Gastroesophageal sphincter (tissue), 4 donors: Measurements from ENCODE around the gene TMEM131L. TPM values are rescaled to one million over a fixed set of nuclear protein-coding genes. Genes with fewer than 3 reads are reported as not detected.

Source experiments
- ATAC-seq: fragments of 150-250 bp; one replicate; pipeline ENCODE4 v1.9.1; 2016; ENCODE audit warnings: mild to moderate bottlenecking, moderate library complexity
- H3K27ac ChIP-seq, 4 donors: fragments of 200-600 bp; sonication (generic) in 3 of 4; 1 replicate in 3 of 4; 2 replicates in 1 of 4; pipeline ENCODE4 v1.5.1; 2016 to 2019
- H3K27me3 ChIP-seq: fragments of 200-600 bp; sonication (generic); one replicate; pipeline ENCODE4 v1.5.1; 2019
- H3K36me3 ChIP-seq, 2 donors: fragments of 200-600 bp; sonication (generic); one replicate each; pipeline ENCODE4 v1.5.1; 2019; ENCODE audit warnings: control low read depth in 1 of 2
- H3K4me1 ChIP-seq, 3 donors: fragments of 200-600 bp; sonication (generic); 1 replicate in 2 of 3; 2 replicates in 1 of 3; pipeline ENCODE4 v1.5.1; 2016 to 2019; ENCODE audit warnings: control low read depth in 2 of 3
- H3K4me3 ChIP-seq, 2 donors: fragments of 200-600 bp; sonication (generic); one replicate each; pipeline ENCODE4 v1.5.1; 2019; ENCODE audit warnings: mild to moderate bottlenecking in 1 of 2, moderate library complexity in 1 of 2
- H3K9me3 ChIP-seq, 3 donors: fragments of 200-600 bp; sonication (generic); one replicate each; pipeline ENCODE4 v1.5.1; 2017 to 2019; ENCODE audit warnings: control low read depth in 2 of 3
- CTCF ChIP-seq, 4 experiments: fragments of 200-600 bp in 2 of 4; fragments of 450-650 bp in 2 of 4; sonication (generic) in 1 of 4; IDR thresholded peaks; one replicate each; pipeline ENCODE4 v1.5.1; 2017 to 2019; ENCODE audit warnings: antibody characterized with exemption in 4 of 4, mild to moderate bottlenecking in 2 of 4, moderate library complexity in 2 of 4
- EP300 ChIP-seq: sonication (generic); formaldehyde crosslinking; IDR thresholded peaks from one replicate; pipeline ENCODE4 v1.6.1; 2017; ENCODE audit warnings: antibody characterized with exemption, mild to moderate bottlenecking
- POLR2A ChIP-seq, 2 donors: fragments of 450-650 bp; IDR thresholded peaks; one replicate each; pipeline ENCODE4 v1.6.1; 2017; ENCODE audit warnings: antibody characterized with exemption in 2 of 2, mild to moderate bottlenecking in 2 of 2, moderate library complexity in 1 of 2
- POLR2AphosphoS5 ChIP-seq: sonication (generic); formaldehyde crosslinking; IDR thresholded peaks from one replicate; pipeline ENCODE4 v1.6.1; 2017; ENCODE audit warnings: antibody characterized with exemption
- WGBS, 2 donors: methylation state at CpG; one replicate each; pipeline ENCODE4 v1.1.5; 2018; ENCODE audit warnings: low coverage in 1 of 2; 5-methylcytosine and 5-hydroxymethylcytosine counted together
- total RNA-seq, 4 donors: library from RNA; depleted of rRNA; stranded (reverse); fragments of >200 nt; gene quantifications; one replicate each; pipeline ENCODE4 v1.1.0, GENCODE V29; 2016

TMEM131L gene
- total RNA-seq, 4 donors from 2014 or later, result 14.2 to 24.0 (median 18.4) TPM

GRCh38 chr4:153524682-153525081 is 58.5 kb downstream of the TMEM131L start:
- Histone ChIP-seq H3K4me3 (no peak overlapping the region), H3K4me1 (peaks cover 0 to 47% (median 9%) of the 10 kb centered on the region in 3 donors), H3K27me3 (no peaks in the 10 kb centered on the region), H3K27ac (peak overlapping the region in 2 of 4 donors; percentile 54 to 60), H3K36me3 (no peaks in the 10 kb centered on the region), H3K9me3 (no peaks in the 10 kb centered on the region)
- no peak for ATAC-seq
- 86 to 100% methylated on average over 2 to 4 of the region's 4 CpGs for WGBS, 2 donors
- TF ChIP-seq POLR2AphosphoS5 (no peak), CTCF (IDR thresholded peaks at IDR 0.05) (no peak), POLR2A (IDR thresholded peaks at IDR 0.05) (no peak), EP300 (no peak)

- WGBS, 2 donors, result 92 to 93% methylated on average over 3 to 9 of the region's 11 CpGs
- H3K27me3 ChIP-seq, result no peaks in the 10 kb centered on the region
- no peak overlapping the region for H3K4me3 ChIP-seq
- no peaks in the 10 kb centered on the region for H3K9me3 ChIP-seq
- H3K27ac ChIP-seq, result no peak overlapping the region
- no peaks in the 10 kb centered on the region for H3K36me3 ChIP-seq
- peaks cover 10 to 69% (median 19%) of the 10 kb centered on the region in 3 donors for H3K4me1 ChIP-seq
- TF ChIP-seq CTCF (IDR thresholded peaks at IDR 0.05) (no peak), EP300 (no peak), POLR2A (IDR thresholded peaks at IDR 0.05) (no peak), POLR2AphosphoS5 (no peak)
- ATAC-seq, result no peak
Measured at GRCh38 chr4:153527690-153528089, 61.5 kb downstream of the TMEM131L start.

GRCh38 chr4:153528705-153529485 is 62.7 kb downstream of the TMEM131L start:
- Histone ChIP-seq H3K4me1 (peaks cover 10 to 67% (median 19%) of the 10 kb centered on the region in 3 donors), H3K27me3 (no peaks in the 10 kb centered on the region), H3K9me3 (no peaks in the 10 kb centered on the region), H3K4me3 (no peak overlapping the region), H3K27ac (no peak overlapping the region), H3K36me3 (no peaks in the 10 kb centered on the region)
- TF ChIP-seq POLR2A (IDR thresholded peaks at IDR 0.05), result no peak
- no peak for TF ChIP-seq CTCF (IDR thresholded peaks at IDR 0.05)
- no peak for ATAC-seq
- WGBS, 2 donors, result 76 to 83% methylated on average over 1 to 5 of the region's 6 CpGs

- no peaks in the 10 kb centered on the region for H3K36me3 ChIP-seq
- H3K9me3 ChIP-seq, result no peaks in the 10 kb centered on the region
- H3K27ac ChIP-seq, result no peak overlapping the region
- no peaks in the 10 kb centered on the region for H3K27me3 ChIP-seq
- ATAC-seq, result peak; percentile 56
- WGBS, 2 donors, result 73 to 74% methylated on average over 3 of the region's 3 CpGs
- TF ChIP-seq POLR2AphosphoS5 (no peak), EP300 (no peak), CTCF (IDR thresholded peaks at IDR 0.05) (no peak), POLR2A (IDR thresholded peaks at IDR 0.05) (no peak)
- H3K4me3 ChIP-seq, result no peak overlapping the region
- peaks cover 10 to 61% (median 19%) of the 10 kb centered on the region in 3 donors for H3K4me1 ChIP-seq
Measured at GRCh38 chr4:153529646-153530045, 63.5 kb downstream of the TMEM131L start.
